ENCODE measurements around the gene ADCYAP1.

ADCYAP1 gene

DNA sequence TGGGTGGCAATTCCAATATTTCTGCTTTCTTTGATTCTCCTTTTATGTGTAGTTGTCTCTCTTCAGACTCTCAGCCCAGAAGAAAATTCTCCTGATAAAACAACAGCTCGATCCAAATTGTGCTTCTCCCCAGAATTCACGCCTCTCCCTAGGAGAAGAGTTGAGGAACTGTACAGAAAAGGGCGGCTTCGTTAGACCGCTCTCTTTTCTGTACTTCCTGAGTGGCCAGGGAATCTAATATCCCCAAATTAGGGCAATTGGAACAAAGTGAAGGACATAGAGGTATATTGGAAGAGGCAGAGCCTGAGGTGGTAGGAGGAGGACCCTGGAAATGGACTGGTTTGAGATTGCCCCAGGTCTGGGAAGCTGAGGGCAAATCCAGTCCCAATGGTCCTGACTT, 5.6 kb downstream of the ADCYAP1 start:
- DNase-seq, result no peak

DNA sequence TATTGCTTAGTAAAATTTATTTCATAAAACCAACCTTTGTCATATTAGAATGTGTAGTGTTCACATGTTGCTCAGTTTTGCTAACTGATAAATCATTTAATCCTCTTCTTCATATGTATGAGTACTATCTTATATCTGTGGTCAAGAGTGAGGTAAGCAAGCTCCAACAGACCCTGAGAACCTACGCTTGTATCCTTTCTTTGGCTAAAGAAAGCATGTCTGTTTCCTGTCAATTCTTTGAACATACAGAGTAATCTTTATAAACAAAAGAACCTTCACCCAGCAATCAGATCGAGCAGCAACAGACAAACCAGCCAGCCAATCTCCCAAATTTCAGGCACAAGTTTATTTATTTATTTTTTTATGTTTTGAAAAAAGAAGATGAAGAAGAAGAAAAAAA, 6.4 kb downstream of the ADCYAP1 start:
- no peak for DNase-seq

DNA sequence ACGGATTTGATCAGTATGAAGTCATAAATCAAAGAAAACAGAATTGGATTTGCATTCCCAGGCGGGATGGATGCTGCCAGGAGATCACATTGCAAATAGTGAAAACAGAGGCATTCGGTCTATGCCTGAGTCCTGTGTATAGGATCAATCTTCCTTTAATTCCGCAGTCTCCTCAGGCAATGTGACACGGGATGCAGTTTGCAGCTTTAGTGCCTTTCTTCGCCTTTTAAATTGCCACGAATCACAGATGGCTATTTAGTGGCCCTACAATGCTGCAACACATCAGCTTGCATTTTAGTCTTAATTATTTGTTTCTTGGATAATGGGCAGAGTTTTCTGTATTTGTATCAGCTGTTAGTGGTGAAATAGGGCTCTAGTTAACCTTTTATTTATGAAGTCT, 6.8 kb downstream of the ADCYAP1 start:
- no peak for DNase-seq

DNA sequence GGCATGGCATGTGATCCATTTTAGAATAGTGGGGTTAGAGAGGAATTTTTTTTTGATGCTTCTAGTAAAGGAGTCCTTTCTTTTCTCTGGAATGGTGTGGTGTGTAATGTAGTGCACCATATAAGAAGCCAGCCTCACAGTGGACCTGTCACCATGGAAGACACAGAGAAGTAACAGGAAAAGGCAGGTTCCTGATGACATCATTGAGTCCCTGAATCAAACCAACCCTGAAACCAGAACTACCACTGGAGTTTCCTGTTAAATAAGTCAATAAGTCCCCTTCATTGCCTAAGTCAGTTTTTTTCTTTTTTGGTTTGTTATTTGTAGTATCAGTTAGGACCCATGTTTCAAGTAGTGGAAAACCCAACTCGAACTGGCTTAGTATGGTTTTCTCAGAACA, 11.9 kb downstream of the ADCYAP1 start:
- DNase-seq, result no peak

DNA sequence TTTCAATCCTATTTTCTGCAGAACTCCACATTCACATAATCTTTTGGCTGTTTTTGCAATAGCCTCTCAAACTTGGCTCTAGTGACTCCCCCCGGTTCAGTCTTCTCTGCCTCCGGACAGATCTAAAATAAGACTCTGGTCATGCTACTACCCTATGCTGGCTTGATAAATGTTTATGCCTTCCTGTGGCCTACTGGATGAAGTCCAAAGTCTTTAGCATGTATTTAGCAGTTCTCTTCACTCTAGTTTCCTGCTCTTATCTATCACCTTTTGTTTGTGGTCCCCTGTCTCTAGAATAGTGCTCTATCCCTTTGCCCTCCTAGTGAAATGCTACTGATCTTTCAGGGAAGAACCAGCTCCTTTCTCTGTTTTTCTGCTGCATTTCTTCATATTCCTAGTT, 14.4 kb downstream of the ADCYAP1 start:
- DNase-seq, result no peak

DNA sequence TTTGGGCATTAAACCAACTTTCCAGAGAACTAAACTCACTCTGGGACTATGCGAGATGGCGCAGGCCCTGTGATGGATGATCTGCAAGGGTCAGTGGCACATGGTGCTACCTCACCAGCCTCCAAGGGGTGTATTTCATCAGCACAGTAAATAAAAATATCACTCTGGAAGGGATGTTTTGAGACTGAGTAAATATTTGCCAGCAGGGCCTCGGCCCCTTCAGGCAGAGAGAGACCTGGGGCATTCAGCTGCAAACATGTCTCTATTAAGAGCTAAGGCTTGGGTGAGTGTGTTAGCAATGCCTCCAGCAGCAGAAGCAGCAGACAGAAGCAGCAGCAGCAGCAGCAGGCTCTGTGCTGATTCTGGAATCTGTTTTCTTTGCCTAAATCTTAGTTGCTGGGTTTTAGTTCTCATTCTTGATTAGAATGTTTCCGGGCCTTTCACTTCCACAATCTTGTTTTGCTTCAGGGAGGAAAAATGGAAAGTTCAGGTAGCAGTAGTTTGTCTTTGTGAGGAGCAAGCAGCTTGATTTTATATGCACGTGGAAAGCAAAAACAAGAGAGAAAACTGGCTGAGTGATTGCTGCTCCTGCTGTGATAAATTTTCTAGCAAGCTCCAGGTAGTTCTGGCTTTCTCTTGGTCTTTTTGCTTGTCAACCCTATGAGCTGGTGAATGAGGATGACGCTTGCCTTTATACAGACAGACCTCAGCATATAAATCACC, 18.6 kb downstream of the ADCYAP1 start:
- no peak for DNase-seq

DNA sequence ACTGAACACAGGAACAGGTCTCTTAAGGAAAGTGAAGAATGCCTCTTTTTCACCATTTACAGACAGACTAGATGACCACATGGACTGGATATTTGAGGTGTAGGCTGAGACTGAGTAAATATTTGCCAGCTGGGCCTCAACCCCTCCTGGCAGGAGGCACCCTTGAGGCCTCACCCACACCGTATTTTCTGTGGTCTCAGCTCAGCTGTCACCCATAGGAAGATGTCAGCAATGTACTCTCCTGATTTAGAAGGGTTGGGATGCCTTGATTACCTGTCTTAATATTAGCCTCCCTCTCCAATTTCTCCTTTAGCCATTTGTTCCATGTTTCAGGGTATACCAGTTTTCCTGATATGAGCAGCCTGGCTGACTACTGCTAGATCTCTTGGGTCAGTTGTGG, 20.3 kb downstream of the ADCYAP1 start:
- DNase-seq, result no peak

DNA sequence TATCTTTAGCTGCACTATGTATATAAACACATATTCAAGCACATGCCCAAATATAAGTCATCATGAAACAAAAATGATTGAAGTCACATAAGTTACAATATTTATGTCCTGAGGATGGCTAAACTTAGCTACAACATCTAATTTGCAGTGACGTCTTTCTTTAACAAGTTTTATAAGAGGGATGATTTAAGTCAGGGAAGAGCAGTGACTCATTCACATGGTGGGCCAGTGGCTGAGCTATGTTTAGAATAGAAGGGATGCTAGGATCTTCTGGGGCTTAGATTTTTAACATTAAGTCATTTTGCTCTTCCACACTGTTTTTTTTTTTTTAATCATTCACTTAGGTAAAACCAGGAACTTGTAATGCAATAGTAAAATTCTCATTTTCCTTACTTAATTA, 22.3 kb downstream of the ADCYAP1 start:
- no peak for DNase-seq

DNA sequence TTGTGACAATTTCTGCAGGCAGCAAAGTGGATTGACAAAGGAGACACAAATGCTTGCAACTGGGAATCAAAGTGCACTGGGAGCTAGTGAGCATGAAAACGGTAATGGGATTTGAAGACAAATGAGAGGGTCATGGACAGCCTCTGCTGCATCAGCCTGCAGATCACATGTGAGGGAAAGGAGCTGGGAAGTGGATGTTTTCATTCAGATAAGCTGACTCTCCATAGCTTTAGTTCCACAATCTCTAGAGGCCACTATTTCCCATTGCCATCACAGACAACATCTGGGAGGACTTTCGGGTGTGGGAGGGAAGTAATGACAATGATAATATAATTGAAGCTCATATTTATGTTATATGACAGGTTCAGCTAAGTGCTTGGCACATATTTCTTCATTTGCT, 28.4 kb downstream of the ADCYAP1 start:
- no peak for DNase-seq

DNA sequence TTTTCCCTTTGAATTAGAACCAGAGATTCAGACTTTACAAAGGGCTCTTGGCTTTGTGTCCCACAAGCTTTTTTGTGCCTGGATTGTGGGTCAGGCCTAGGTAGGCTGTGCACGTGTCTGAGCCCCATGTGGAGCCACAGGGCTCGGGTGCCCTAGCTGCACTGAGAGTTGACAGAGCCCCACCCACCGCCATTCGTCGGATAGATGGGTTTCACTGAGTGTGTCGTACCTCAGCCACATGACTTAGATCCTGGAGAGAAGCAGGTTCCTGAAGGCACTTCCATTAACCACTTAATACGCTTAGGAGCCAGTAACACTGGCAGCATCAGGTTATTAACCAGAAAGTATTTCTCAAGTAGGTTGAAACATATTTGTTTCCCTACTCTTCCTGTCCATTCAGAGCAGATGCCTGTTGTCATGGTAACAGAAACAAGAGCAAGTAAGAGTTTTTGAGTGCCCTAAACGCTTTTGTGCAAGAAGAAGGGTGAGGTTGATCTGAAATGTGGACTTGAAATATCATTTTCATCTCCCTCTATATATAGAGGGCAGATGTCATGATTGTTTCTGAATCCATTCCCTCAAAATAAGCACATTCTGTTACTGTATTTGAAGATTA, 30.0 kb downstream of the ADCYAP1 start:
- no peak for DNase-seq

DNA sequence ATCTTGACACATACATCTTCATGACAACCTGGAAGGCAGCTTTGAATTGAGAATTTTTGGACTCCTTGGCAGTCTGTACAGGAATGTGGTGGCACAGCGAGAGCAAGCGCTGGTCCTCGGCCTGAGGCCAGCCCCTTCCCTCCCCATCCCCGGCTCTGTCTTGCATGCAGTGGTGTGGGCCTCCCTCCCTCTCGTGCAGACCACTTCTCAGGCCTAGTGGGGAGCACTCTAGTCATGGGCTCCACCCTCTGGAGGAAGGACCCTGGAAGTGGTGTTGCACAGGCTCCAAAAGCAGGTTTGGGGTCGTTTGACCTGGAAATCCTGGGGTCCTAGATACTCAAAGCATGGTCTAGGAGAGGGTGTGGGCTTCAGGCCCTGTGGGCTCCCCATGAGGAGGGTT, 32.3 kb downstream of the ADCYAP1 start:
- no peak for DNase-seq

DNA sequence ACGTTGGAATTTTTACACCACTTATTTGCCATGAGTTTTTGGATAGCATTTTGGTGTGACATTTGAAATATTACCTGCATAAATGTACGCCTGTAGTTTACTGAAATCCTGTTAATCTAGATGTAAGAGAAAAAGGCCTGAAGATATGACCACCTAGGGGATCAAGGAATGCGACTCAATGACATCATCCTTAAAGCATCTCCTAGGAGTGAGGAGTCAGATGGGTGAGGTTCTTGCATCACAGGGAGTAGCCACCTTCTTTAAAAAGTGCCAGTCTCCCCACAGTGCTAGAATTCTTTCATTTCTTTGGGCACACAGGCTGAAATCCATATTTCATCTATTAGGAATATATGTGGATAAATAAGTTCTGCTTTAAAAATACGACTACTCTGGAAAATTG, 34.5 kb downstream of the ADCYAP1 start:
- no peak for DNase-seq

DNA sequence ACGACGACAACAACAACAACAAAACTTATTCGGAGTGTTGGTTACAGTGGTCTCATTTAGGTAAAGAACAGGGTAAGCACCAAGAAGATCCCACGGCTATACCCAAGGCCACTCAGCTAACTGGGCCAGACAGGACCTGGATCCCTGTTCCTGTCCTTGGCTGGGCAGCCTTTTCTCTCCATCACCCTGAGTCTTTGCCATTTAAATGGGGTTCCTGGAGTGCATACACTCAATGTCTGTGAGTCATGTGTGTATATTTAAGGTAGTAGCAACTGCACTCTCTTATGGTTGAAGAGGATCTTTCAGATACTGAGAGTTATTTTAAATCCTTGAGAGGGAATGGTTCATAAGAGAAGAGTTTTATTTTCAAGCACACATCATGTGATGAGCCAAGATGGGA, 35.3 kb downstream of the ADCYAP1 start:
- DNase-seq, result no peak

DNA sequence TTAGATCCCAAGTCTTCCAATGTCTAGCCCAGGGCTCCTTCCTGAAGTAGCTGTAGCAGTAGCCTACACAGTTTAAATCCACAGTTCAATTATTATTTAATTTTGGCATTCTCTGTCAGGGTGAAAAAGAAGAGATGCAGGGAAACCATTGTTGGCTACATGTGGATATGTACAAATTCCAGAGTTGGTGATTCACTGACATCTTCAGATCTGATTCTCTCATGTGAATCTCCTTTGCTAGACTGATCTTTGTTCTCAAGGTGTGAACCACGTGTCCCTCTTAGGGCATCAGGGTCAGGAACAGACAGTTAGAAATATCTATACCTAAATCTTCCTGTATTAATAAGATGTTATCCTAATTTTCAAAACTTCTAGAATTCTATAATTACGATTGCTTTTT, 36.7 kb downstream of the ADCYAP1 start:
- no peak for DNase-seq

DNA sequence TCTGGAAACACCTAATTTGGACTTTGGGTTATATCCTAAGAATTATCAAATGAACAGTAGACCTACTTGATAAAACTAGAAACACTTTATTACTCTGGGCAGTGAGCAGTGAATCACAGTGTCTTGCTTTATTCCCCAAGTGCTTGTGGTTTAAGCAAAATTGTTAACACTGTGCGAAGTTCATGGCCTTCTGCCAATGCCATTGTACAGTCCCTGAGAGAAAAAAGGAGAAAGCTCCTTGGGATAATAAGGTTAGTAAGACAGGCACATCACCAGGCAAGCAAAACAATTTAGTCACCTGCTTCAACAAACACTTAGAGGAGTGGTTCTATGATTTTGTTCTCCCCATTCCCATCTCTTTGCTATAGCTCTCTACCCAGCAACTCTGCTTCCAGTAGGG, 39.8 kb downstream of the ADCYAP1 start:
- DNase-seq, result no peak

DNA sequence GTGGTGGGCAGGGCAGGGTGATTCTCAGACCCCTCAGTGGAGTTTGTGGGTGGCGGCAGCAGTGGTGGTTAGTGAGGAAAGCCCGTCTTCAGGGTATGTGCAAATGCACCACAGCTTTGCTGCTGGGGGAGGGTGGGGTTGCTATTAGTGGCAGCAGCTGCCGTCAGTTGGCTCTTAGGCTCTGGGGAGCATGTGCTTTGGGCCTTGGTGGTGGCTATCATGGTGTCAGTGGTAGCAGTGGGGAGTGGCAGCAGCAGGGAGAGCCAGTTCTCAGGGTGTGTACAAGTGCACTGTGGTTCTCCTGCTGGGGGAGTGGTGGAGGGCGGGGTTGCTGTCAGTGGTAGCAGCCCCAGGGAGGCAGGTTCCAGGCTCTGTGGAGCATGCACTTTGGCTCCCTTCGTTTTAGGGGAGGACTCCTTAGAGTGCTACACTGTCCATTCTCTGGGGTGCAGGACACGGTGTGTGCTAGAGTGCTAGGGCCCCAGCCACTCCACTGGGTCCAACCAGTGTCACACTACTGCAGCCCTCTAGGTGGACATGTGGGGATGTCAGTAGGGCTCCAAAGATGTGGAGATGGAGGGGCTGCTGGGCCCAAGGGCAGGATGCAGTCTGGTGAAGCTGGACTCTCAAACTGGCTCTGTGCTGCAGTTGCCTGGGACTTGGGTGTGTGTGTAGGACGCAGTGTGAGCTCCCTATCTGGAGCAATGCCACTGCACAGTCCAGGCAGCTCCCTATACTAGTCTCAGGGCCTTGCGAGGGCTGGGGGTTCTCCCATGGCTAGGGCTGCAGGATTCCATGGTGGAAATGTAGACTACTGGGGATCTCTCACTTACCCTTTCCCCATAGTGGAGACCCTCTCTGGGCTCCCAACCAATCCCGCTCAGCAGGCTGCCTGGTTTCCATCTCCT, 45.3 kb downstream of the ADCYAP1 start:
- no peak for DNase-seq

DNA sequence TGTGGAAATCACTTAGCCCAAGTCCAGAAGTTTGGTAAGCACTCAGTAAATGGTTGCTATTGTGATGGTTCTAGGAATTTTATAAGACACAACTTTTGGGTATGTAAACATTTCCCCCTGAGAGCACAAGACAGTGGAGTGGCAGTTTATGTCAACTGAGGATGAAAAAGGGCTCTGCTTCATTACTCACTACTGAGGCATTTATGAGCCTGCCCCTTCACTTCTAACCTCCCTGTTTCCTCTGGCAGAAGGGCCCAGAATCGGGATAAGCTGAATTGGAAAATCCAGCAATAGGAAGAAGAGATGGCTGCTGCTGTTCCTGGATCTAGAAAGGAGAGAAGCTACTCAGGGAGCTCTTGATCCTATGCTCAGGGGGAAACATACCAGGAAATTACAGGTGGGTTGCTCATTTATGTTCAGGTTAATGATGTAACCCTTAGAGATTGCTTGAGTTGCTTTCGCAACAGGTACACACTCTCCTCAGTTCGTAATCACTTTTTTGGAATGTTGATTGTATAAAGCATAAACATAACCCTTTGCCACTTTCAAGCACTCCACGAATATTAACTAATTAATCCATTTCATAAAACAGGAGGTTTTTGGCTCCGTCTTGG, 46.3 kb downstream of the ADCYAP1 start:
- DNase-seq, result no peak

DNA sequence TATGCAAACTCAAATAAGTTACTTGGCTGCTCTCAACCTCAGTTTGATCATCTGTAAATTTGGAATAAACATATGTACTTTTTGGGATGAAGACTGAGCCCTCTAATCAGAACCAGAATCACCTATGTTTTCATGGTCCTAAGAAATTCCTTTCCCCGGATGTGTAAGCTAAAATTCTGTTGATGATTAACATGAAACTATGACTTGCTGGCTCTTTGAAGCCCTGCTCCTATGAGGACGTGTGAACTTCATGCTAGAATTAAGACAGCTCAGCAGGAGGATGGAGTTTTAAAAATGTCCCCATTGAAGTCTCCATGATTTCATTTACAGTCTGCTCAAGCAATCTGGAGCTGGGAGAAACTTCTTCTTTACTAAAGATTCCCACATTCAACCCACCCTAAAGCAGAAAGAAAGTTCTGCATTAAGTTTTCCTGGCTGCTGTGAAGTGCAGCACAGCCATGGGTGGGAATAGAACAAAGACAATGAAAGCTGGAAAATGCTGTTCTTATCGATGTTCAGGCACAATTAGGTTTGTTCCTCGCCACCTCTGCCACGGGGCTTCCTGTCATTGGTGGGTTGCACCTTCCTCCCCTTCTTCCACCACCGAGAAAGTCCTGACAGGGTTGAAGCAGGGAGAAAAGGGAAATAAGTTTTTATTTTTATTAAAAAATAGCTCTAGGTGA, 50.9 kb downstream of the ADCYAP1 start:
- DNase-seq, result no peak

DNA sequence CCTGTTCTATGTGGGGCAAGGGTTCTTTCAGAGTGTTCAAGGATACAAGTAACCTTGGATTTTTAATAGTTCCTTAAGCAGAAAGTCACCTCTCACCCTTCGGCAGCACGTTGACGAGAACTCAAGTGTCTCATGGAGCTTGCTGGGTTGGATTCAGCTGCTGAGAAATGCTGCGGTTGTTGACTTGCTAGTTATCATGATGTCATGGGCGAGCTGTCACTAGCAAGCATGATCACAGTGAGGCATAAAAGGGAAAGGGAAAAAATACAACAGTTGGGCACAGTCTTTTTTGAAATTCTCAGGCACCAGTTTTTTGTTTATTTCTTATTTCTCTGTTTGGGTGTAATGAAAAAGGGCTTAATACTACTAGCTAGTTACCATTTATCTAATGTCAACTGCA, 53.2 kb downstream of the ADCYAP1 start:
- no peak for DNase-seq

DNA sequence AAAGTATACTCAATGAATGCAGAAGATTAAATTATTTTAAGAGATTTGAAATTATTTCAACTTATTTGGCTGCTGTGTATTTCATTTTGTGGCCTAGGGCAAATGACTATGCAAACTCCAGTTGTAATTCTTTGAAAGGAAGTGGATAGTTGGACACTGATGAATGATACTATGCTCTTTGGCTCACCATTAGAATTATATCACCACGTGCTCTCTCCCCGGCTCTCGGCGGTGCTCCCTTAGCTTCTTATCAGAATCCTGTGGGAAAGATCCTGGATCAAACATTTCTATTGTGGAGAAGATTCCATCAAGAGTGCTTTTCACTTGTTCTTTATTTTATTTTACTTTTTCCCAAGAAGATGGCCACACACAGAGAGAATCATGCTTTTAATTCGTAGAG, 55.2 kb downstream of the ADCYAP1 start:
- DNase-seq, result no peak

Data from femur (tissue), 1 donor.